ENCODE data around the gene MUSTN1.

DNA sequence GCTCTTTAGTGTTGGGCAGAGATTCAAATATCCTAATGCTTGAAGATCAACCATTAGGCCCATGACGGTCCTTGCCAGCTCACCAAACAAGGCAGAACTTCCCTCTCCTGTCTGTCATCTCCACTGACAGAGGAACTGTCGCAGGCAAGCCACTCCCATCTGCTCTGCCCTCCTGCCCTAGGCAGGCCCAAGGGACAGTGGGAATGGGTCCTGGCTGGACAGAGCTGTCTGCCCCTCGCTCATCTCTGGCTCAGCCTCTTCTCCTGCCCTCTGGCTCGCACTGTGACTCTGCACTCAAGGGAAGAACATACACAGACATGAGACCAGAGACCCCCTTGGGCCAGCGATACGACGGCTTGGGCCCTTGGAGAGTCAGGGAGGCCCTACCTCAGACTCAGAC is 7.6 kb upstream of the MUSTN1 start:
- TF ChIP-seq, protein P1, sequence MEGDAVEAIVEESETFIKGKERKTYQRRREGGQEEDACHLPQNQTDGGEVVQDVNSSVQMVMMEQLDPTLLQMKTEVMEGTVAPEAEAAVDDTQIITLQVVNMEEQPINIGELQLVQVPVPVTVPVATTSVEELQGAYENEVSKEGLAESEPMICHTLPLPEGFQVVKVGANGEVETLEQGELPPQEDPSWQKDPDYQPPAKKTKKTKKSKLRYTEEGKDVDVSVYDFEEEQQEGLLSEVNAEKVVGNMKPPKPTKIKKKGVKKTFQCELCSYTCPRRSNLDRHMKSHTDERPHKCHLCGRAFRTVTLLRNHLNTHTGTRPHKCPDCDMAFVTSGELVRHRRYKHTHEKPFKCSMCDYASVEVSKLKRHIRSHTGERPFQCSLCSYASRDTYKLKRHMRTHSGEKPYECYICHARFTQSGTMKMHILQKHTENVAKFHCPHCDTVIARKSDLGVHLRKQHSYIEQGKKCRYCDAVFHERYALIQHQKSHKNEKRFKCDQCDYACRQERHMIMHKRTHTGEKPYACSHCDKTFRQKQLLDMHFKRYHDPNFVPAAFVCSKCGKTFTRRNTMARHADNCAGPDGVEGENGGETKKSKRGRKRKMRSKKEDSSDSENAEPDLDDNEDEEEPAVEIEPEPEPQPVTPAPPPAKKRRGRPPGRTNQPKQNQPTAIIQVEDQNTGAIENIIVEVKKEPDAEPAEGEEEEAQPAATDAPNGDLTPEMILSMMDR (conservative IDR thresholded peaks at IDR 0.05; ENCODE audit: low read length): no peak
- TF ChIP-seq EZH2phosphoT487 (IDR thresholded peaks at IDR 0.05; ENCODE audit: borderline replicate concordance): no peak
